ENCODE results near the gene MKNK2. TPM values are rescaled to one million over a fixed set of nuclear protein-coding genes. Genes with fewer than 3 reads are reported as not detected.

MKNK2 gene
- total and polyA plus RNA-seq, 2 of the 13 experiments (the other 11 are each of a cell fraction or from before 2014, with no cell fraction given): 44.9 to 112 TPM

DNA sequence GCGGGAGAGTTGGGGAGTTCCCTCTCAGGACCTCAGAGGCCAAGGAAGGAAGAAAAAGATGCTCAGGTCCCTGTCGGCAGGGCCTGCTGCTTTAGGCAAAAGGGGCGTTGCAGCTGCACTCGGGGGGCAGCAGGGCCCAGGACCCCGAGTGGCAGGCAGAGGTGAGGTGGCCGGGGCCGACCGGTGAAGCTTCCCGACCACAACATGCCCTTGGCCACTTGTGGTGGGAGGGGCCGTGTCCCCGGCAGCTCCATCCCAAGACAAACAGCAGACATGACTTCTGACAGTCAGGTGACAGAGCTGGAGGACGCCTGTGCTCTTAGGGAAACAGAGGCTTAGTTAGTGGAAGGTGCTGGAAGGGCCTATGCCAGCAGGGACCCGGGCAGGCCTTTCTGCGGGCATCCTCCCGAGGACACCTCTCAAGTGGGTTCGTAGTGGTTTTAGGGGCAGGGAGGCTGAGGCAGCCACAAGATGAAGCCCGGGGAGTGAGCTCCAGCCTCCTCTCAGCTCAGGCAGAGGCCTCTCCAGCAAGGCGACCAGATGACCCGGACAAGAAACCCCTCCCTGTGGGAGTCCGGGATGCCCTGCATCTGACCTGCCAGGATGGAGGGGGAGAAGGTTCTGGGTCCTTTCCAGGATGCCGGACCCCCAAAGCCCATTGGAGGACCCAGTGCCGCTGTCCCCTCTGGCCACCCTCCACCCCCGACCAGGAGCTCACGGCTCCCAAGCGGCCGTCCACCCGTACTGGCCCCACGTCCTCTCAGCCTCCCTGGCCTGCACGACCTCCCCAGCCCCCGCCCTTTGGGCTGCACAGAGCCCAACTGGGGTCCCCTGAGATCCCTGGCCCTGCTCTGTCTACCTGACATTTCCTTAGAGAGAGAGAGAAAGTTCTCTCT, 59.8 kb downstream of the MKNK2 start:
- Histone ChIP-seq H4K20me1 (ENCODE audit: insufficient read depth, low read length) (no peaks in the 10 kb centered on the region), H3K79me2 (ENCODE audit: insufficient read depth, low read length) (no peaks in the 10 kb centered on the region), H3K36me3 (replicated peaks in 1 of 2; ENCODE audit: control insufficient read depth in 1 of 2, insufficient read depth in 2 of 2, low read length in 2 of 2) (peaks cover 16 to 24% of the 10 kb centered on the region in 2 experiments), H3K4me1 (ENCODE audit: insufficient read depth, low read length) (no peaks in the 10 kb centered on the region), H3K27me3 (ENCODE audit: control insufficient read depth in 1 of 2, insufficient read depth in 2 of 2, low read length in 2 of 2) (no peaks in the 10 kb centered on the region), H2AFZ (ENCODE audit: low read length) (no peak overlapping the region), H3K9ac (ENCODE audit: insufficient read depth, low read depth, low read length) (no peak overlapping the region), H3K4me3 (replicated peaks in 1 of 3; ENCODE audit: insufficient read depth in 1 of 3, low read depth in 2 of 3, low read length in 3 of 3) (no peak overlapping the region), H3K27ac (ENCODE audit: extremely low read length, insufficient read depth, low read length) (no peak overlapping the region), H3K4me2 (ENCODE audit: low read depth, low read length) (no peak overlapping the region), H3K9me3 (ENCODE audit: low read length) (no peaks in the 10 kb centered on the region)
- POLR2A ChIA-PET: no interaction called here
- no peak for ATAC-seq
- intact Hi-C loops (cut with micrococcal nuclease; ENCODE audit: unreplicated experiment) (no loop called here), in situ Hi-C loops (cut with HindIII; ENCODE audit: extremely low pct_ligation_motif_present, low pct_unique_long_range_greater_than_20kb) (no loop called here)
- 96% methylated on average over 21 of the region's 30 CpGs for WGBS (ENCODE audit: low lambda C conversion rate)
- FAIRE-seq: no peak
- TF ChIP-seq AGO2 (optimal IDR thresholded peaks at IDR 0.05; ENCODE audit: low read depth, low read length): peak; percentile 17
- TF ChIP-seq, protein P1, sequence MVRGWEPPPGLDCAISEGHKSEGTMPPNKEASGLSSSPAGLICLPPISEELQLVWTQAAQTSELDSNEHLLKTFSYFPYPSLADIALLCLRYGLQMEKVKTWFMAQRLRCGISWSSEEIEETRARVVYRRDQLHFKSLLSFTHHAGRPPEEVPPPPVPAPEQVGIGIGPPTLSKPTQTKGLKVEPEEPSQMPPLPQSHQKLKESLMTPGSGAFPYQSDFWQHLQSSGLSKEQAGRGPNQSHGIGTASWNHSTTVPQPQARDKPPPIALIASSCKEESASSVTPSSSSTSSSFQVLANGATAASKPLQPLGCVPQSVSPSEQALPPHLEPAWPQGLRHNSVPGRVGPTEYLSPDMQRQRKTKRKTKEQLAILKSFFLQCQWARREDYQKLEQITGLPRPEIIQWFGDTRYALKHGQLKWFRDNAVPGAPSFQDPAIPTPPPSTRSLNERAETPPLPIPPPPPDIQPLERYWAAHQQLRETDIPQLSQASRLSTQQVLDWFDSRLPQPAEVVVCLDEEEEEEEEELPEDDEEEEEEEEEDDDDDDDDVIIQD (CRISPR knock-in tag; IDR thresholded peaks at IDR 0.05; ENCODE audit: low read depth): no peak
- TF ChIP-seq GTF2F1 (IDR thresholded peaks at IDR 0.05; ENCODE audit: low read length): no peak
- TF ChIP-seq CHD2 (IDR thresholded peaks at IDR 0.05; ENCODE audit: low read depth, low read length): no peak
- CTCF ChIA-PET (ENCODE audit: low intra/inter-chr PET ratio, low total read pairs): no interaction called here
- no peak for DNase-seq (ENCODE audit: low spot score)
- BruUV-seq (replicated peaks): no TSS peak

DNA sequence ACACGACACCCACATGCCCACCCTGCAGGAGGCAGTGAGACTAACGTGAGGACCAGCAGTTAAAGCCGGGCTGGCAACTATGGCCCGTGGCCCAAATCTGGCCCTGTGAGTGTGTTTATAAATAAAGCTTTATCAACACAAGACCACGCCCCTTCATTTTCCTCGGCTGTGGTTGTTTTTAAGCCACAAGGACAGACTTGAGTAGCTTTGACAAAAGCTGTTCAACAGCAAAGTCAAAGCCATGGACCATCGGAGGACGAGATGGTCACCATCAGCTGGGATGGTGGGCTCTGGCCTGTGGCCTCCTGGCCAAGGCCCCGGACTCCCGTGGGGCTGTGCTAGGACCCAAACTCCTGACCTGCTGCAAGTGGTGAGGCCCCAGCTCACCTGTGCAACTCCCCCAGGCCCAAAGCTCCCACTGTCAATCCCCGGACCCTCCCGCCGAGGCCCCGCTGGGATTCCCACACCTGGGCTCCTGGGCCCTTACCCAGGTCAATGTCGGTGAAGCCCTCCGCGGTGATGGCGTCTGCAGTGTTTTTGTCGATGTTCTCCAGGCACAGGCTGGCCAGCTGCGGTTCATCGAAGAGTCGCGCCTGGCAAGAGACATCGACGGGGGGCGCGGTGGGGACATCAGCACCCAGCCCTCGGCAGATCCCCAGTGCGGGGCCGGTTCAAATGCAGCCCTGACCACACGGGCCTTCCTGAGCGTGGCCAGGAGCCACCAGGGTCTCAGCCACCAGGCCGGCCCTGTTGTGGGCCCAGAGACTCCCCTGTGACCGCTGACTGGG, 60.6 kb downstream of the MKNK2 start:
- BruUV-seq (replicated peaks): no TSS peak
- intact Hi-C loops (cut with micrococcal nuclease; ENCODE audit: unreplicated experiment): no loop called here
- no peaks in the 10 kb centered on the region for H3K27me3 ChIP-seq (ENCODE audit: control insufficient read depth in 1 of 2, insufficient read depth in 2 of 2, low read length in 2 of 2)

More for the DNA sequence above, 60.6 kb downstream of the MKNK2 start:
- 98% methylated on average over 20 of the region's 34 CpGs for WGBS (ENCODE audit: low lambda C conversion rate)
- no peaks in the 10 kb centered on the region for H3K4me1 ChIP-seq (ENCODE audit: insufficient read depth, low read length)
- H3K27ac ChIP-seq (ENCODE audit: extremely low read length, insufficient read depth, low read length): no peak overlapping the region
- DNase-seq (ENCODE audit: low spot score) (no peak), FAIRE-seq (no peak), ATAC-seq (no peak)
- H3K4me3 ChIP-seq (replicated peaks in 1 of 3; ENCODE audit: insufficient read depth in 1 of 3, low read depth in 2 of 3, low read length in 3 of 3): no peak overlapping the region
- H3K79me2 ChIP-seq (ENCODE audit: insufficient read depth, low read length): no peaks in the 10 kb centered on the region
- peaks cover 17 to 25% of the 10 kb centered on the region in 2 experiments for H3K36me3 ChIP-seq (replicated peaks in 1 of 2; ENCODE audit: control insufficient read depth in 1 of 2, insufficient read depth in 2 of 2, low read length in 2 of 2)
- in situ Hi-C loops (cut with HindIII; ENCODE audit: extremely low pct_ligation_motif_present, low pct_unique_long_range_greater_than_20kb): no loop called here
- no peak overlapping the region for H3K4me2 ChIP-seq (ENCODE audit: low read depth, low read length)
- no peaks in the 10 kb centered on the region for H4K20me1 ChIP-seq (ENCODE audit: insufficient read depth, low read length)
- ChIA-PET POLR2A (no interaction called here), CTCF (ENCODE audit: low intra/inter-chr PET ratio, low total read pairs) (no interaction called here)
- H3K9me3 ChIP-seq (ENCODE audit: low read length): no peaks in the 10 kb centered on the region
- H3K9ac ChIP-seq (ENCODE audit: insufficient read depth, low read depth, low read length): no peak overlapping the region
- no peak overlapping the region for H2AFZ ChIP-seq (ENCODE audit: low read length)

Measured in HepG2 (cell line).